ENCODE results near the gene ZNF346.

Gene ZNF346

GRCh38 chr5:177116631-177117373, 94.3 kb downstream of the ZNF346 start:
- peak; percentile 88 for DNase-seq (ENCODE audit: low read depth, low spot score)

- DNase-seq (ENCODE audit: low read depth, low spot score) = no peak
These were observed 95.0 kb downstream of the ZNF346 start for GRCh38 chr5:177117441-177118045.

GRCh38 chr5:177122566-177122965, 100.1 kb downstream of the ZNF346 start:
- DNase-seq (ENCODE audit: low read depth, low spot score) = no peak

- DNase-seq (ENCODE audit: low read depth, low spot score) = no peak
These were observed 101.4 kb downstream of the ZNF346 start for GRCh38 chr5:177123789-177124485.

GRCh38 chr5:177124486-177124991, 102.0 kb downstream of the ZNF346 start:
- DNase-seq (ENCODE audit: low read depth, low spot score) = no peak

GRCh38 chr5:177126771-177127170, 104.3 kb downstream of the ZNF346 start:
- no peak for DNase-seq (ENCODE audit: low read depth, low spot score)

- no peak for DNase-seq (ENCODE audit: low read depth, low spot score)
These were observed 106.1 kb downstream of the ZNF346 start for GRCh38 chr5:177128551-177128981.

- DNase-seq (ENCODE audit: low read depth, low spot score) = peak; percentile 31
These were observed 107.9 kb downstream of the ZNF346 start for GRCh38 chr5:177130211-177131018.
